ENCODE data around the gene WDR59.

DNA sequence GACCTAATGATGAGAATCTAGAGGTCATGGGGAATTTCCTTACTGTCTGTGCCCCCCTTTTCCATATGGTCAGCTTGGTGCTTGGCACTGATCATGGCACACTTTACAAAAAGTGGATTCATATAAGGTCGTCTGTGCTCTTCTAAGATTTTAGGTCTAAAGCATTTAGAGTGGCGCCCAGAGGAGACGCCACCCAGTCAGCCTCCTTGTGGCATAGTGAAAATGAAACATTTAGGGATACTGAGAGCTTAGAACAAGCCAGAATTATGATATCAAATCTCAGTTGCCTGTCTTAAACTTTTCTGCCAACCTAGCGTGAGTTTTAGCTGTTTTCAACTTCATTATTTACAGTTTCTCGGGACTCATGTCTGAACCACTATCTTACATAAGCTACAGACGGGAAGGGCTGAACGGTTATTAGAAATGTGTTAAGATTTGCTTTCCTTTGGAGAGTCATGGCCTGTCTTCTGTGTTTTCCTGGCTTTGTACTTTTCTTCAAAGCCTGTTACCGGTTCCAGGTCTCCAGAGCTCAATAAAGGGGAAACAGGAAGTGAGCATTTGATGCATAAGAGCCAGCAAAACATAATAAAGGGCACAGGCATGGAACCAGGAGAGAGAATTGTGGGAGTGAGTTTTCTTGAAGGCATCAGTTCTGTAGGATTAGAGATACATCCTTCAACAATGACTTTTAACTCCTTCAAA lies 27.6 kb upstream of the WDR59 start:
- no peak for TF ChIP-seq GATA3 (IDR thresholded peaks at IDR 0.05; ENCODE audit: low read depth, low read length)
- no peak for TF ChIP-seq GATA2 (IDR thresholded peaks at IDR 0.05; ENCODE audit: low read depth, low read length)
